CD14-positive monocyte (primary cell): ENCODE data around the gene BAZ2B. TPM values are rescaled to one million over a fixed set of nuclear protein-coding genes. Genes with fewer than 3 reads are reported as not detected.

ENCODE experiments used
- DNase-seq, 3 donors: peaks; one replicate each; pipeline ENCODE4 v3.0.0-alpha.2; 2011 to 2022
- H2AFZ ChIP-seq: 2 replicates; pipeline ENCODE4 v1.6.0; 2012; ENCODE audit warnings: mild to moderate bottlenecking, low read depth, low read length, inconsistent platforms; ENCODE audit not compliant: insufficient read depth, poor library complexity, severe bottlenecking
- H3K27ac ChIP-seq, 2 donors: 1 replicate in 1 of 2; 2 replicates in 1 of 2; pipeline ENCODE4 v1.5.1; 2012 to 2013; ENCODE audit warnings: low read length in 2 of 2, control low read depth in 1 of 2, inconsistent platforms in 1 of 2, low read depth in 1 of 2, mild to moderate bottlenecking in 1 of 2
- H3K27me3 ChIP-seq, 2 donors: one replicate each; pipeline versions ENCODE4 v1.6.0 to v1.6.1; 2011 to 2013; ENCODE audit warnings: low read length in 2 of 2; ENCODE audit not compliant: control insufficient read depth in 2 of 2, insufficient read depth in 2 of 2
- H3K36me3 ChIP-seq, 2 donors: replicated peaks in 1 of 2; 1 replicate in 1 of 2; 2 replicates in 1 of 2; pipeline versions ENCODE4 v1.5.1 to v1.6.1; 2012 to 2013; ENCODE audit warnings: low read length in 2 of 2, control low read depth in 1 of 2, inconsistent platforms in 1 of 2, mild to moderate bottlenecking in 1 of 2; ENCODE audit not compliant: insufficient read depth in 2 of 2, control insufficient read depth in 1 of 2
- H3K4me1 ChIP-seq, 2 donors: 1 replicate in 1 of 2; 2 replicates in 1 of 2; pipeline versions ENCODE4 v1.5.1 to v1.6.1; 2012 to 2013; ENCODE audit warnings: low read length in 2 of 2, control low read depth in 1 of 2, inconsistent platforms in 1 of 2, mild to moderate bottlenecking in 1 of 2, moderate library complexity in 1 of 2; ENCODE audit not compliant: insufficient read depth in 2 of 2, control insufficient read depth in 1 of 2
- H3K4me2 ChIP-seq: replicated peaks from 2 replicates; pipeline ENCODE3; 2012; ENCODE audit warnings: low read length, moderate library complexity, mild to moderate bottlenecking; ENCODE audit not compliant: poor library complexity, severe bottlenecking; ENCODE audit errors: extremely low read depth
- H3K4me3 ChIP-seq, 3 experiments: fragments of 200-600 bp in 1 of 3; sonication (generic) in 1 of 3; replicated peaks in 1 of 3; 1 replicate in 2 of 3; 2 replicates in 1 of 3; pipeline ENCODE4 v1.5.1; 2011 to 2013; ENCODE audit warnings: low read length in 3 of 3, mild to moderate bottlenecking in 3 of 3, control low read depth in 2 of 3, low read depth in 2 of 3, inconsistent platforms in 1 of 3, moderate library complexity in 1 of 3
- H3K79me2 ChIP-seq: 2 replicates; pipeline ENCODE4 v1.6.0; 2012; ENCODE audit warnings: mild to moderate bottlenecking, control low read depth, inconsistent platforms, low read length, moderate library complexity; ENCODE audit not compliant: insufficient read depth
- H3K9ac ChIP-seq: 2 replicates; pipeline ENCODE4 v1.6.0; 2017; ENCODE audit warnings: low read length, mild to moderate bottlenecking; ENCODE audit not compliant: insufficient read depth, poor library complexity, severe bottlenecking
- H3K9me3 ChIP-seq, 2 donors: replicated peaks in 1 of 2; 1 replicate in 1 of 2; 2 replicates in 1 of 2; pipeline versions ENCODE4 v1.5.1 to v1.6.1; 2012 to 2013; ENCODE audit warnings: low read length in 2 of 2, control low read depth in 1 of 2; ENCODE audit not compliant: control insufficient read depth in 1 of 2, insufficient read depth in 1 of 2
- H4K20me1 ChIP-seq: 2 replicates; pipeline ENCODE4 v1.6.0; 2012; ENCODE audit warnings: mild to moderate bottlenecking, low read length, control low read depth, moderate library complexity; ENCODE audit not compliant: insufficient read depth
- H3K27ac Mint-ChIP-seq, 7 donors: one replicate each; pipeline ENCODE4 v1.8.0; 2020; ENCODE audit warnings: mild to moderate bottlenecking in 7 of 7, mixed read lengths in 7 of 7, moderate library complexity in 6 of 7, inconsistent platforms in 2 of 7
- H3K27me3 Mint-ChIP-seq, 3 donors: one replicate each; pipeline ENCODE4 v1.8.0; 2021 to 2022; ENCODE audit warnings: low read depth in 3 of 3, mild to moderate bottlenecking in 3 of 3, mixed read lengths in 3 of 3, moderate library complexity in 3 of 3, inconsistent platforms in 1 of 3
- H3K36me3 Mint-ChIP-seq, 2 donors: one replicate each; pipeline ENCODE4 v1.8.0; 2020; ENCODE audit warnings: mixed read lengths in 2 of 2, inconsistent platforms in 1 of 2, mild to moderate bottlenecking in 1 of 2
- H3K4me1 Mint-ChIP-seq: one replicate; pipeline ENCODE4 v1.8.0; 2020; ENCODE audit warnings: mild to moderate bottlenecking, mixed read lengths
- H3K4me3 Mint-ChIP-seq, 2 donors: one replicate each; pipeline ENCODE4 v1.8.0; 2020; ENCODE audit warnings: mild to moderate bottlenecking in 2 of 2, mixed read lengths in 2 of 2, moderate library complexity in 1 of 2
- H3K9me3 Mint-ChIP-seq, 7 donors: one replicate each; pipeline ENCODE4 v1.8.0; 2020 to 2022; ENCODE audit warnings: mixed read lengths in 7 of 7, mild to moderate bottlenecking in 6 of 7, moderate library complexity in 6 of 7, inconsistent platforms in 2 of 7
- WGBS: methylation state at CpG from one replicate; pipeline ENCODE4 v1.1.5; 2013; ENCODE audit warnings: missing lambda C conversion rate; ENCODE audit not compliant: insufficient coverage; 5-methylcytosine and 5-hydroxymethylcytosine counted together
- intact Hi-C, 2 donors: fragments of 100-400 bp; cut with micrococcal nuclease; formaldehyde crosslinking; loops; one replicate each; pipeline versions ENCODE4 v1.15.0 to v1.15.1; 2023
- polyA plus RNA-seq, 3 donors: library from polyadenylated mRNA; depleted of rRNA in 1 of 3; unstranded in 2 of 3; stranded (reverse) in 1 of 3; fragments of 300-500 nt in 2 of 3; fragments of >200 nt in 1 of 3; fragmentation: Illumina TruSeq in 2 of 3; gene quantifications; 1 replicate in 2 of 3; 2 replicates in 1 of 3; pipeline ENCODE4 v1.2.3, GENCODE V29; 2012 to 2021
- TF ChIP-seq, protein P1 (sequence below): fragments of 200-600 bp; IDR thresholded peaks from one replicate; pipeline ENCODE4 v1.8.0; 2022; ENCODE audit warnings: antibody characterized with exemption, mild to moderate bottlenecking

BAZ2B gene
- polyA plus RNA-seq, 3 donors = 12.9 to 34.2 (median 31.6) TPM

DNA sequence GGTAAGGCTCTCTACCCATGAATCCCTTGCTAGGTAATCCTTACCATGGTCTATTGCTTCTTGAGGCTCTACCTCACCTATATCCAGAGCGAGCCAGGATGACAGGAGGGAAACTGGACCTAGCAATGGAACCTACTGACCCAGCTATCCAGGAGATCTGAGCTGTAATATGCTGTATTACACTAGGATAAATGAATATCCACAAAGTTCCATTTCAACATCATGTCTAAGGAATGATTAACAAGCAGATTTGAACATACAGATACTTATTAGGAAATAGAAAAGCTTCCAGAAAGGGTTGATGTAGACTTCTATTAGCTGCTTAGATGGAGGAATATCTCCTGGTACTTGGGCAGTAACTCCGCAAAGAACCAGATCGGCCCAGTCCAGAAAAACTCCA lies 110.1 kb downstream of the BAZ2B start:
- no peak overlapping the region for H3K9ac ChIP-seq
- peaks cover 0 to 2% (median 0%) of the 10 kb centered on the region in 7 donors for H3K9me3 Mint-ChIP-seq
- peaks cover 0 to 3% of the 10 kb centered on the region in 2 donors for H3K36me3 ChIP-seq
- H3K36me3 Mint-ChIP-seq = no peaks in the 10 kb centered on the region
- intact Hi-C loops = no loop called here
- peaks cover 11 to 22% of the 10 kb centered on the region in 2 donors for H3K4me1 ChIP-seq
- peak overlapping the region in 1 of 2 donors; percentile 63 for H3K27ac ChIP-seq
- H3K79me2 ChIP-seq = peaks cover 73% of the 10 kb centered on the region
- peaks cover 42% of the 10 kb centered on the region for H4K20me1 ChIP-seq
- H3K27me3 ChIP-seq = no peaks in the 10 kb centered on the region
- DNase-seq = no peak
- no peak overlapping the region for H2AFZ ChIP-seq
- H3K4me3 ChIP-seq = no peak overlapping the region
- H3K27me3 Mint-ChIP-seq = no peaks in the 10 kb centered on the region
- H3K27ac Mint-ChIP-seq = peak overlapping the region in 2 of 7 donors; percentile 3 to 63
- no peak overlapping the region for H3K4me2 ChIP-seq
- TF ChIP-seq, protein P1, sequence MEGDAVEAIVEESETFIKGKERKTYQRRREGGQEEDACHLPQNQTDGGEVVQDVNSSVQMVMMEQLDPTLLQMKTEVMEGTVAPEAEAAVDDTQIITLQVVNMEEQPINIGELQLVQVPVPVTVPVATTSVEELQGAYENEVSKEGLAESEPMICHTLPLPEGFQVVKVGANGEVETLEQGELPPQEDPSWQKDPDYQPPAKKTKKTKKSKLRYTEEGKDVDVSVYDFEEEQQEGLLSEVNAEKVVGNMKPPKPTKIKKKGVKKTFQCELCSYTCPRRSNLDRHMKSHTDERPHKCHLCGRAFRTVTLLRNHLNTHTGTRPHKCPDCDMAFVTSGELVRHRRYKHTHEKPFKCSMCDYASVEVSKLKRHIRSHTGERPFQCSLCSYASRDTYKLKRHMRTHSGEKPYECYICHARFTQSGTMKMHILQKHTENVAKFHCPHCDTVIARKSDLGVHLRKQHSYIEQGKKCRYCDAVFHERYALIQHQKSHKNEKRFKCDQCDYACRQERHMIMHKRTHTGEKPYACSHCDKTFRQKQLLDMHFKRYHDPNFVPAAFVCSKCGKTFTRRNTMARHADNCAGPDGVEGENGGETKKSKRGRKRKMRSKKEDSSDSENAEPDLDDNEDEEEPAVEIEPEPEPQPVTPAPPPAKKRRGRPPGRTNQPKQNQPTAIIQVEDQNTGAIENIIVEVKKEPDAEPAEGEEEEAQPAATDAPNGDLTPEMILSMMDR = no peak
- no peaks in the 10 kb centered on the region for H3K9me3 ChIP-seq
- peaks cover 39% of the 10 kb centered on the region for H3K4me1 Mint-ChIP-seq
- no CpG with 5 or more reads among the region's 3 CpGs for WGBS
- no peak overlapping the region for H3K4me3 Mint-ChIP-seq

DNA sequence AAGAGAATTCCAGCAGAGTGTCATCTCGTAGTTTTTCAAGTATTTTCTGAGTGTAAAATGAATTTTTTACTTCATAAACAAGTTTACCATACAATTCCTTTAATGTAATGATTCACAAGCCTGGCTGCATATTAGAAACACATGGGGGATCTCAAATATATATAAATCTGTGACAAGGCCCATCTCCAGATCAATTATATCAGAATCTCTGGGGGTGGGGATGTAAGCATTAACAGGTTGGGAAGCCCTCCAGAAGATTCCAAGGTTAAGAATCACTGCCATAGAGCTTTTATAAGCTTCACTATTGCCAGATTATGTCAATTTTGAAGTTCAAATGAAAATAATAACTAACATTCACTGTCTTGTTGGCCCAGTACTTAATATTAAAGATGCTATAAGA lies 111.2 kb downstream of the BAZ2B start:
- Histone ChIP-seq H2AFZ (no peak overlapping the region), H3K9me3 (no peaks in the 10 kb centered on the region), H3K27me3 (no peaks in the 10 kb centered on the region), H3K9ac (no peak overlapping the region), H3K36me3 (peaks cover 0 to 8% of the 10 kb centered on the region in 2 donors), H4K20me1 (peaks cover 42% of the 10 kb centered on the region), H3K4me3 (no peak overlapping the region), H3K4me2 (no peak overlapping the region), H3K27ac (no peak overlapping the region), H3K4me1 (peaks cover 11 to 22% of the 10 kb centered on the region in 2 donors), H3K79me2 (peaks cover 69% of the 10 kb centered on the region)
- WGBS = no CpG with 5 or more reads among the region's 1 CpG
- Mint-ChIP-seq H3K4me1 (peaks cover 39% of the 10 kb centered on the region), H3K9me3 (peaks cover 0 to 4% (median 0%) of the 10 kb centered on the region in 7 donors), H3K27me3 (no peaks in the 10 kb centered on the region), H3K4me3 (no peak overlapping the region), H3K36me3 (peaks cover under 1 to 5% of the 10 kb centered on the region in 2 donors), H3K27ac (no peak overlapping the region)
- intact Hi-C loops = no loop called here
- DNase-seq = no peak
- TF ChIP-seq, protein P1 = no peak
